ENCODE results near the gene EIF3CL.
"Not testable (repeated sequence)": the region's sequence is repeated elsewhere in the genome, so short reads cannot be mapped to it uniquely, and the experiment has no call there.

DNA sequence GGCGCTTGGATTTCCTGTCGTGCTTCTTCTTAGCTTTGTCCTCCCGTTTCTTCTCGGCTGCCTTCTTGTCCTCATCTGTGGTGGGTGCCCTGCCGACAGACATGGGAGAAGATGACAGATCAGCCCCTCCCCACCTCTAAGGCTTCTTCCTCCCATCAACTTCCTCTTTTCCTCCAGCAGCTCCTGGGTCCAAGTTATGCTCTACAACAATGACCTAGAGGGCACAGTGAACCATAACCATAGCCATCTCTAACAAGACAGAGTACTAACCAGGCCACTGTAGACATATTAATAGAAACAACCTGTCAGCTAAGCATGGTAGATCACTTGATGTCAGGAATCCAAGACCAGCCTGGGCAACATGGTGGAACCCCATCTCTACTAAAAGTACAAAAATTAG is 11.6 kb downstream of the EIF3CL start:
- TF ChIP-seq, protein P1, sequence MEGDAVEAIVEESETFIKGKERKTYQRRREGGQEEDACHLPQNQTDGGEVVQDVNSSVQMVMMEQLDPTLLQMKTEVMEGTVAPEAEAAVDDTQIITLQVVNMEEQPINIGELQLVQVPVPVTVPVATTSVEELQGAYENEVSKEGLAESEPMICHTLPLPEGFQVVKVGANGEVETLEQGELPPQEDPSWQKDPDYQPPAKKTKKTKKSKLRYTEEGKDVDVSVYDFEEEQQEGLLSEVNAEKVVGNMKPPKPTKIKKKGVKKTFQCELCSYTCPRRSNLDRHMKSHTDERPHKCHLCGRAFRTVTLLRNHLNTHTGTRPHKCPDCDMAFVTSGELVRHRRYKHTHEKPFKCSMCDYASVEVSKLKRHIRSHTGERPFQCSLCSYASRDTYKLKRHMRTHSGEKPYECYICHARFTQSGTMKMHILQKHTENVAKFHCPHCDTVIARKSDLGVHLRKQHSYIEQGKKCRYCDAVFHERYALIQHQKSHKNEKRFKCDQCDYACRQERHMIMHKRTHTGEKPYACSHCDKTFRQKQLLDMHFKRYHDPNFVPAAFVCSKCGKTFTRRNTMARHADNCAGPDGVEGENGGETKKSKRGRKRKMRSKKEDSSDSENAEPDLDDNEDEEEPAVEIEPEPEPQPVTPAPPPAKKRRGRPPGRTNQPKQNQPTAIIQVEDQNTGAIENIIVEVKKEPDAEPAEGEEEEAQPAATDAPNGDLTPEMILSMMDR (IDR thresholded peaks at IDR 0.05; ENCODE audit: insufficient read depth, low read depth, low read length) = not testable (repeated sequence)
- not testable (repeated sequence) for TF ChIP-seq EZH2 (IDR thresholded peaks at IDR 0.05; ENCODE audit: insufficient read depth, low read length)
